CD1c-positive myeloid dendritic cell (primary cell): ENCODE results near the gene VLDLR.
"Not testable (repeated sequence)": the region's sequence is repeated elsewhere in the genome, so short reads cannot be mapped to it uniquely, and the experiment has no call there.

Experiments
- DNase-seq: peaks from one replicate; pipeline ENCODE4 v3.0.0-alpha.2; 2016; ENCODE audit errors: extremely low spot score

VLDLR gene

GRCh38 chr9:2663461-2664173, 42.0 kb downstream of the VLDLR start:
- DNase-seq, result no peak

GRCh38 chr9:2664174-2665065, 42.8 kb downstream of the VLDLR start:
- DNase-seq, result no peak

- DNase-seq, result no peak
Measured at GRCh38 chr9:2666569-2666968, 45.0 kb downstream of the VLDLR start.

- no peak for DNase-seq
Measured at GRCh38 chr9:2673161-2673560, 51.6 kb downstream of the VLDLR start.

- DNase-seq, result no peak
Measured at GRCh38 chr9:2674141-2674824, 52.7 kb downstream of the VLDLR start.

- DNase-seq, result no peak
Measured at GRCh38 chr9:2675834-2676233, 54.2 kb downstream of the VLDLR start.

- no peak for DNase-seq
Measured at GRCh38 chr9:2676466-2676865, 54.9 kb downstream of the VLDLR start.

- DNase-seq, result no peak
Measured at GRCh38 chr9:2677915-2678889, 56.6 kb downstream of the VLDLR start.

- no peak for DNase-seq
Measured at GRCh38 chr9:2679011-2679410, 57.4 kb downstream of the VLDLR start.

GRCh38 chr9:2681981-2682380, 60.4 kb downstream of the VLDLR start:
- DNase-seq, result no peak

- DNase-seq, result no peak
Measured at GRCh38 chr9:2686911-2687310, 65.3 kb downstream of the VLDLR start.

- DNase-seq, result no peak
Measured at GRCh38 chr9:2688636-2689035, 67.0 kb downstream of the VLDLR start.

GRCh38 chr9:2691212-2691611, 69.6 kb downstream of the VLDLR start:
- DNase-seq, result no peak

GRCh38 chr9:2691626-2692025, 70.0 kb downstream of the VLDLR start:
- no peak for DNase-seq

- no peak for DNase-seq
Measured at GRCh38 chr9:2693056-2693455, 71.5 kb downstream of the VLDLR start.

GRCh38 chr9:2697492-2697891, 75.9 kb downstream of the VLDLR start:
- DNase-seq, result no peak

- DNase-seq, result no peak
Measured at GRCh38 chr9:2700398-2700797, 78.8 kb downstream of the VLDLR start.

GRCh38 chr9:2700909-2701550, 79.4 kb downstream of the VLDLR start:
- no peak for DNase-seq

- DNase-seq, result no peak
Measured at GRCh38 chr9:2704504-2704903, 82.9 kb downstream of the VLDLR start.

GRCh38 chr9:2707256-2707655, 85.7 kb downstream of the VLDLR start:
- not testable (repeated sequence) for DNase-seq
